Glomerular visceral epithelial cell (primary cell): ENCODE measurements around the gene PSMD6.

ENCODE experiments used
- DNase-seq: peaks from one replicate; pipeline ENCODE4 v3.0.0-alpha.2; 2016; ENCODE audit errors: extremely low spot score

PSMD6 gene

GRCh38 chr3:64046592-64046991, 23.3 kb upstream of the PSMD6 start:
- DNase-seq: no peak

DNA sequence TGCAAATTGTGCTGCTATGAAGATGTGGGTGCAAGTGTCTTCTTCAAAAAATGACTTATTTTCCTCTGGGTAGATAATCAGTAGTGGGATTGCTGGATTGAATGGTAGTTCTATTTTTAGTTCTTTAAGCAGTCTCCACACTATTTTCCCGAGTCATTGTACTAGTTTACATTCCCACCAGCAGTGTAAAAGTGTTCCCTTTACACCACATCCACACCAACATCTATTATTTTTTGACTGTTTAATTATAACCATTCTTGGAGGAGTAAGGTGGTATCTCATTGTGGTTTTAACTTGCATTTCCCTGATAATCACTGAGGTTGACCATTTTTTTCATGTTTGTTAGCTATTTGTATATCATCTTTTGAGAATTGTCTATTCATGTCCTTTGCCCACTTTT, 19.7 kb upstream of the PSMD6 start:
- no peak for DNase-seq

DNA sequence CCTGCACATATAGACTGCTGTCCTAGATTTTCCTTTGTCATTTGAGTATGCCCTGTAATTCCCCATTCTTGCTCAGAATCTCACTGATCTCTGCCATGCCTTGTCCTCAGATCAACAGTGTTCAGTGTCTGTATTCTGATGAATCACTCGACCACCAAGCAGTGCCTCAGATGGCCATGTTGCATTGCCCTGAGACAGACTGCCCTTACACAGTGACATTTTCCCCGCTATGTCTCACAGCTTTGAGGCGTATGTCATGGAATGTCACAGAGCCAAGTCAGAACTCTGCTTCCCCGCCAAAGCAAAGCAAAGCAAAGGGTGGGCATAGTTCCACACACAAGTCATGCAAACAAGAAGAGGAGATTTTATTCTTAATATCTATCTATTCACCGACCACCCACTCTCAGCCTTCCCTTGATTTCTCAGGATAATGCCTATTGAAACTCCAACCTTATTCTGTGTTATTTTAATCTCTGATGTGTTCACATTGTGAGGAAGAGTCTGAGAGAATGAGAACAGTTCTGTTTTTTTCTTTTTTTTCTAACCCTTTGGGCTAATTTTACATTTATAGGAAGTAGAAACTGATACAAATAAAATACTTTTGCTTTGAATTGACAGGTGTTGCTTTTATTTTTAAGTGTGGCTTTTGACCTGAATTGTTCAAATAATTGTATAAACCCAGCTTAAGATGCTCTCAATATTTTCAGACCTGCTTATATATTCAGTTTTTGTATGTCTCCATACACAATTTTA, 16.9 kb upstream of the PSMD6 start:
- no peak for DNase-seq

- no peak for DNase-seq
Observed at GRCh38 chr3:64039332-64039731, 16.0 kb upstream of the PSMD6 start.

GRCh38 chr3:64038253-64038767, 15.0 kb upstream of the PSMD6 start:
- DNase-seq: no peak

- no peak for DNase-seq
Observed at GRCh38 chr3:64037084-64037483, 13.8 kb upstream of the PSMD6 start.

DNA sequence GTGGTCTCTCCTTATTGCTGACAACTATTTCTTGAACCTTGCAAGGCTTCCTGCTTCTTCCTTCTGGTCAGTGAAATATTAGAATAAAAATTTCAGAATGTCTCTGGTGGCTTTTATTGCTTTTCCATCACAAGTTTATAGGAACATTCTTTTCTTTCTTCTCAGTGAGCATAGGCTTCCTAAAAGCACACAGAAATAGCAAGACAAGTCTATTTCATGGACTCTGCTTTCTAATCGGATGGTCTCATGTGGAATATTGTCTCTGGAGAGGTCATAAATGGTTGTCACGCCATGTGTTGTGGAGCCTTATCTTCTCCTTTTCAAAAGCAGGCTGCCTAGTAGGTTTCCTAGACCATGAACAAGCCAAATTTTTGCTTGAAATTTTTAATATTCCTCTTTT, 9.8 kb upstream of the PSMD6 start:
- no peak for DNase-seq

DNA sequence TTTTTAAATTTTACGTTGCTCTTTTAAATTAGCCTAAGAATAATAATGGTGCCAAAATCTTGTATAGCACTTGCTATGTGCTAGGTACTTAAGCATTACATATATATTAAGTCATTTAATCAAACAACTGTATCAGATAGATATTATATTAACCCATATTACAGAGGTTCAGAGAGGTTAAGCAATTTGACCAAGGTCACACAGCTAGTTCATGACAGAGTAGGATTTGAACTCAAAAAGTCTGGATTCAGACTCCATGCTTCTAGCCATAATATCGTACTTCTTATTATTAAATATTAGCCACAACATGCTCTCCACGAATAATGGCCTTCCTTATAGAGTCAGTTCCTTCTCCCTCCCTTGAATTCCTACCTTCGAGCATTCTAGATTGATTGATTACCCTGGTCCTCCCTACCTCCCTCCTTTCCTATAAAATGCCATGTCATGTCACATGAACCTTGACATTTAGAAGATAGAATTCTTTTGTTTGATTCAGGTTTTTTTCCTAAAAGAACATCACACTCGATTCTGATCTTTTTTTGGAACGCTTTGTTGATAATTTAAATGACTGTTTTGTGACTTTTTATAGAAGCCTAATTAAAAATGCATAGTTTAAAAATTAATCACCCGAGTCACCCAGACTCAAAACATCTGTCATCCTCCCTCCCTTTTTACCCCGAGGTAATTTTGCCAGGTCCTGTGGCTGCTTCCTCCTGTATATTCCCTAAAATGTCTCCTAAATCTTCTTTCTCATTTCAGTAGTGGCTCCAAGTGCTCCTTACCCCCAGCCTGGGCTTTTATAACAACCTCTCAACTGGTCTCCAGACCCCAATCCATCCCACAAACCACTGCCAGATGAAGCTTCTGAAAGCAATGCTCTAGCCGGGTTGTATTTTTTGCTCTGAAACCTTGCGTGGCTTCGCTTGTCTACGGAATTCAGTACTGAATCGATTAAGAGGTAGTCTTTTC, 8.5 kb upstream of the PSMD6 start:
- DNase-seq: no peak

- DNase-seq: peak; percentile 79
Observed at GRCh38 chr3:64030741-64031140, 7.4 kb upstream of the PSMD6 start.

GRCh38 chr3:64029287-64029686, 6.0 kb upstream of the PSMD6 start:
- no peak for DNase-seq

DNA sequence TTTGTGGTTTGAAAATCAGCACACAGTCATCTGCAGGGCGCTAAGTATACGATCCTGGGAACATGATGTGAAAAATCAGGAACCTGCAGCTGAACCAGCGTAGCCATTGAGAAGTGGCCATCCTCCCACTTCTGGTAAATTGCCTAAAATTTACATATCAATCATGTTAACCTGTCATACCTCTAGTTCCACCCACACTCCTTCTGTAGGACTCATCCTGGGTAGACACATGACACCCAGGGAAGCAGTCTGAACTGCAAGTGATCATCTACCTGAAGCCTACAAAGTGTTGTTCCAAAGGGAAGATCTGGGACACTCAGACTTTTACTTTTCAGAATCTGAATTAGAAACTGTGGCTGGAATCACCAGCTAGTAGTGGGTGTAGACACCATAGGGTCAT, 5.5 kb upstream of the PSMD6 start:
- DNase-seq: no peak

DNA sequence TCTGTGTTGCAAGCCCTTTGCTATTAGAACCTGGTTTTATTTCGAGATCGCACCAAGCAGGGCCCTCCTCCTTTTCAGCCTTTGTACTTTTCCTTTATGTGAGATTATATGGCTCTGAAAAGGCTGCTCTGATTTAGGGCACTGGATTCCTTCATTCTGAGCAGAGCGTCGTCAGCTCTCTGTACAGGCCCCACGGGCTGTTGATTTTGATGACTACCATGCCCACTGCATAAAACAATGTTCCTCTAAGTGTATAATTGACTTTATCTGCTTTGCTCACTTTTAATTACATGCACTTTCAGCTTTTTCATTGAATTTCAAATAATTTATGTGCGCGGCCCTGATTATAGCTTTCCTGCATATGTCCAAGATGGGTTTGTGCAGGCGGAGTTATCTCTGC, 4.4 kb upstream of the PSMD6 start:
- no peak for DNase-seq

- DNase-seq: no peak
Observed at GRCh38 chr3:64026346-64026745, 3.1 kb upstream of the PSMD6 start.

DNA sequence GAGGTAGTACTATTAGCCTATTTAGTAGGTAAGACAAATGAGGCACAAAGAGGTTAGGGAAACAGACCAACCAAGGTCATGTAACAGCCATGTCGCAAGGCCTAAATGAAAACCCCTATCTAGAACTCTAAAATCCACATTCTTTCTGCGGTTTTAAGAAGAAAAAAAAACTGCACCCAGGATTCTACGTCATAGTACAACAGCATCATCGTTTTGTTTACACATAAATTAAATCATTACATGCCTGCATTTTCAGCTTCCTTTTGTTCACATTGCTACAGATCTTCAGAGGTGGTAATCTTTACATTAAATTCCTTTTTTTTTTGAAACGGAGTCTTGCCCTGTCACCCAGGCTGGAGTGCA, 548 bp upstream of the PSMD6 start:
- DNase-seq: no peak

GRCh38 chr3:64022451-64023186, 675 bp downstream of the PSMD6 start:
- peak; percentile 24 for DNase-seq

- no peak for DNase-seq
Observed at GRCh38 chr3:64021922-64022321, 1.4 kb downstream of the PSMD6 start.

GRCh38 chr3:64019879-64020278, 3.4 kb downstream of the PSMD6 start:
- no peak for DNase-seq

GRCh38 chr3:64019271-64019670, 4.0 kb downstream of the PSMD6 start:
- no peak for DNase-seq

DNA sequence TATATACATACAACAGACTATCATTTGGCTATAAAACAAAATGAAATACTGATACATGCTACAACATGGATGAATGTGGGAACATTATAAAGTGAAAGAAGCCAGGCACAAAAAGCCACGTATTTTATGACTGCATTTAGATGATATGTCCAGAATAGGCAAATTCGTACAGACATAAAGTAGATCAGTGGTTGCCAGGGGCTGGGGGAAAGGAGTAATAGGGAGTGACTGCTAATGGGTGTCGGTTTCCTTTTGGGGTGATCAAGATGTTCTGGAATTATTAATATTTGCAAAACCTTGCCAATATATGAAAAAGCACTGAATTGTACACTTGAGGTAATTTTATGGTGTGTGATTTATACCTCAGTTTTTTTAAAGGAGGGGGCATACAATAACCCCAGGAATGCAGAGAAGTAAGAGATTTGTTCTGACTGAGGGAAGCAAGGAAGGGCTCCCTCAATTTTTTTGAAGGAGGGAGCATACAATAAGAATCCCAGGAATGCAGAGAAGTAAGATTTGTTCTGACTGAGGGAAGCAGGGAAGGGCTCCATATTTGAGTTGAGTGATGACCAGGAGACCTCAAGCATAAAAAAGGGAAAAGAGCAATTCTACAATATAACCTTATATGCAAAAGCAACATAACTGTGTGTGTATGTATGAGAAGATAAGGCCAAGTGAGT, 6.2 kb downstream of the PSMD6 start:
- DNase-seq: no peak

DNA sequence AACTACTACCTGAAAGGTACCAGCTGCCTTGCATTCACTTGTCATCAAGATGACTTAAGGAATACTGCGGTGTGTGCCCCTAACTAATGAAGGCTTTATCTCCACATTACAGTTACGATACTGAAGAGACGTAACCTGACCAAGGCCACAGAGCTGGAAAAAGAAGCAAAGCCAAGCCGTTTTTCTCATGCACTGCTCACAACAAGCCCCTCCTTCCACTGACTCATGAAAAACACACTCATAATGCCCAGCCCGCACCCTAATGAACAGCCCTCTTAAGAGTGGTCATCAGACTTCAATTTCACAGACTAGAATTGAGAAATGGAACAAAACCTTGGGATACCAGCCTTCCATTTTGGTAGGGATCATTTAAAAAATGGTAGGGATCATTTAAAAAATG, 11.6 kb downstream of the PSMD6 start:
- peak; percentile 32 for DNase-seq

DNA sequence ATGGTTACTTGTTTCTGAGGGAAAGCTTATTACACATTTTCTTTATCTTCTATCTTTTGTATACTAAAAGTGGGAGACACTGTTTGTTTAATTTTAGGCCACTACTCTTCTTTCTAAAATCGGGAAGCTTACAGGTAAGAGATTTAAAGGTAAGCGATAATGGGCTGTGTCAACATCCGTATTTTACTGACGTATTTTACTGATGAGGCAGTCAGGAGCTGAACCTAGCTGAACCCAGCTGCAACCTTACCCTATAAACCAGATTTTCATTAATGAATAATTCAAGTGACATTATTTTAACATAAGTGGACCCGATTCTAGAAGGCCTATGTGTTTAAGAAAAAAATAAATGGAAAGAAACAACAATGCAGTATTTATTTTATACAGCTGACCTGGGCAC, 13.1 kb downstream of the PSMD6 start:
- no peak for DNase-seq

DNA sequence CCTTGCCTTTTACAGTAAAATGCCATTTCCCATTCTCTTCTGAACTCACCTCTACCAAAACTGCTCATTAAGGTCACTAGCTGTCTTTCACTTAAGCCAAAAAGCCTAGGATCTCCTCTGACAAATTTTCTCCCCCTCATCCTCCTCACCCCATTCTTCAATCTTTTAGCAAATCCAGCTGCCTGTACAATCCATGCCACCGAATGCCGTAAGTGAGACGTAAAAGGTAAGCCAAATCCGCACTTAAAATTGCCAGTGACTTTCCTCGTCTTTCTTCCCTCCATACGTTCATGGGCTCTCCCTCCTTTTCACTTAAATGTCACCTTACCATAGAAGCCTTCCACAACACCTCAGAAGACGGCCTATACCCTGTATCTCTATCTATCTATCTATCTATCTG, 13.8 kb downstream of the PSMD6 start:
- no peak for DNase-seq
